ENCODE results near the gene DOP1B. TPM values are rescaled to one million over a fixed set of nuclear protein-coding genes. Genes with fewer than 3 reads are reported as not detected.
A peak's percentile ranks its signal among the peaks of the same experiment; 100 is the strongest.

Gene DOP1B
- total RNA-seq, 1 donor from 2014 or later, result 13.5 TPM

- Histone ChIP-seq H3K27ac (peak overlapping the region; percentile 63), H3K4me1 (peaks cover 14% of the 10 kb centered on the region), H3K27me3 (no peaks in the 10 kb centered on the region), H3K4me3 (no peak overlapping the region), H3K36me3 (peaks cover 0 to 2% of the 10 kb centered on the region in 2 donors), H3K9me3 (no peaks in the 10 kb centered on the region)
- TF ChIP-seq, protein P1, sequence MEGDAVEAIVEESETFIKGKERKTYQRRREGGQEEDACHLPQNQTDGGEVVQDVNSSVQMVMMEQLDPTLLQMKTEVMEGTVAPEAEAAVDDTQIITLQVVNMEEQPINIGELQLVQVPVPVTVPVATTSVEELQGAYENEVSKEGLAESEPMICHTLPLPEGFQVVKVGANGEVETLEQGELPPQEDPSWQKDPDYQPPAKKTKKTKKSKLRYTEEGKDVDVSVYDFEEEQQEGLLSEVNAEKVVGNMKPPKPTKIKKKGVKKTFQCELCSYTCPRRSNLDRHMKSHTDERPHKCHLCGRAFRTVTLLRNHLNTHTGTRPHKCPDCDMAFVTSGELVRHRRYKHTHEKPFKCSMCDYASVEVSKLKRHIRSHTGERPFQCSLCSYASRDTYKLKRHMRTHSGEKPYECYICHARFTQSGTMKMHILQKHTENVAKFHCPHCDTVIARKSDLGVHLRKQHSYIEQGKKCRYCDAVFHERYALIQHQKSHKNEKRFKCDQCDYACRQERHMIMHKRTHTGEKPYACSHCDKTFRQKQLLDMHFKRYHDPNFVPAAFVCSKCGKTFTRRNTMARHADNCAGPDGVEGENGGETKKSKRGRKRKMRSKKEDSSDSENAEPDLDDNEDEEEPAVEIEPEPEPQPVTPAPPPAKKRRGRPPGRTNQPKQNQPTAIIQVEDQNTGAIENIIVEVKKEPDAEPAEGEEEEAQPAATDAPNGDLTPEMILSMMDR (IDR thresholded peaks at IDR 0.05), result no peak
- TF ChIP-seq POLR2A (IDR thresholded peaks at IDR 0.05) (no peak), POLR2AphosphoS5 (IDR thresholded peaks at IDR 0.05; ENCODE audit: insufficient read depth in 1 of 2, low read depth in 1 of 2) (no peak)
- DNase-seq (ENCODE audit: extremely low spot score in 2 of 2), result no peak
- intact Hi-C loops (cut with DNase I), result no loop called here
Observed at GRCh38 chr21:36149788-36150711, 6.6 kb upstream of the DOP1B start.

GRCh38 chr21:36155603-36156338 lies 853 bp upstream of the DOP1B start:
- H3K4me1 ChIP-seq, result peaks cover 22% of the 10 kb centered on the region
- peak overlapping the region; percentile 86 for H3K27ac ChIP-seq
- peak overlapping the region; percentile 44 to 75 for H3K4me3 ChIP-seq
- intact Hi-C loops (cut with DNase I), result no loop called here
- peak in 1 of 2 donors; percentile 90 for DNase-seq (ENCODE audit: extremely low spot score in 2 of 2)
- TF ChIP-seq, protein P1 (IDR thresholded peaks at IDR 0.05), result no peak
- TF ChIP-seq POLR2A (IDR thresholded peaks at IDR 0.05), result peak; percentile 42 to 89
- TF ChIP-seq POLR2AphosphoS5 (IDR thresholded peaks at IDR 0.05; ENCODE audit: insufficient read depth in 1 of 2, low read depth in 1 of 2), result peak in 1 of 2 donors; percentile 93
- H3K36me3 ChIP-seq, result no peaks in the 10 kb centered on the region
- no peaks in the 10 kb centered on the region for H3K27me3 ChIP-seq
- no peaks in the 10 kb centered on the region for H3K9me3 ChIP-seq

GRCh38 chr21:36156339-36156814 lies 247 bp upstream of the DOP1B start:
- peak overlapping the region; percentile 86 for H3K27ac ChIP-seq
- intact Hi-C loops (cut with DNase I), result no loop called here

DNA sequence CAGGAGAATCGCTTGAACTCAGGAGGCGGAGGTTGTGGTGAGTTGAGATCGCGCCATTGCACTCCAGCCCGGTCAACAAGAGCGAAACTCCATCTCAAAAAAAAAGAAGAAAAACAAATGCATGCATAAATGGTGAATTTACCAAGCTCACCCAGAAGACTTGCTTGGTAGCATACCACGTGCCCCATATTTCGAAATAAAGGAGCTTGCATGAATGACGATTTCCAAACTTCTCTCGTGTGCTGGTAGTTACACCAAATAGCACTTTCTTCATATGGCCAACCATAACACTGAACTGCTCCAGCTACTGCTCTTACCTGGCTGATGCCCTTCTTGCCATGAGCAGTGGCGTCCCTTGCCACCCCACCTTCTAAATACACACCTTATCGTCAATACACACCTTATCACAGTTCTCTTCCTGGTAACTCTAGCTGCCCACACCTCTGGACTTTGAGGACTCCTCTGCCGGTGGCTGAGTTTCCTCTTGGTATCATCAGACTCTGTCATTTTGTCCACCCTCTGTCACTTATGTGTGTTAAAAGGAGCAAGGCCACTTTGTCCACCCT lies 2.8 kb downstream of the DOP1B start:
- Histone ChIP-seq H3K9me3 (no peaks in the 10 kb centered on the region), H3K27ac (no peak overlapping the region), H3K36me3 (no peaks in the 10 kb centered on the region), H3K27me3 (no peaks in the 10 kb centered on the region), H3K4me1 (peaks cover 28% of the 10 kb centered on the region), H3K4me3 (no peak overlapping the region)
- intact Hi-C loops (cut with DNase I), result no loop called here
- DNase-seq (ENCODE audit: extremely low spot score in 2 of 2), result no peak
- no peak for TF ChIP-seq POLR2AphosphoS5 (IDR thresholded peaks at IDR 0.05; ENCODE audit: insufficient read depth in 1 of 2, low read depth in 1 of 2)
- TF ChIP-seq POLR2A (IDR thresholded peaks at IDR 0.05), result no peak
- TF ChIP-seq, protein P1 (IDR thresholded peaks at IDR 0.05), result no peak

More at GRCh38 chr21:36156339-36156814, 247 bp upstream of the DOP1B start:
- H3K36me3 ChIP-seq, result no peaks in the 10 kb centered on the region
- no peaks in the 10 kb centered on the region for H3K27me3 ChIP-seq
- H3K9me3 ChIP-seq, result no peaks in the 10 kb centered on the region
- peak; percentile 100 for DNase-seq (ENCODE audit: extremely low spot score in 2 of 2)
- TF ChIP-seq, protein P1 (IDR thresholded peaks at IDR 0.05), result no peak
- TF ChIP-seq POLR2A (IDR thresholded peaks at IDR 0.05) (no peak), POLR2AphosphoS5 (IDR thresholded peaks at IDR 0.05; ENCODE audit: insufficient read depth in 1 of 2, low read depth in 1 of 2) (peak; percentile 39 to 42)
- H3K4me1 ChIP-seq, result peaks cover 21% of the 10 kb centered on the region
- H3K4me3 ChIP-seq, result peak overlapping the region; percentile 72 to 75
